ENCODE data around the gene LRAT.
"Not testable (repeated sequence)": the region's sequence is repeated elsewhere in the genome, so short reads cannot be mapped to it uniquely, and the experiment has no call there.

LRAT gene

DNA sequence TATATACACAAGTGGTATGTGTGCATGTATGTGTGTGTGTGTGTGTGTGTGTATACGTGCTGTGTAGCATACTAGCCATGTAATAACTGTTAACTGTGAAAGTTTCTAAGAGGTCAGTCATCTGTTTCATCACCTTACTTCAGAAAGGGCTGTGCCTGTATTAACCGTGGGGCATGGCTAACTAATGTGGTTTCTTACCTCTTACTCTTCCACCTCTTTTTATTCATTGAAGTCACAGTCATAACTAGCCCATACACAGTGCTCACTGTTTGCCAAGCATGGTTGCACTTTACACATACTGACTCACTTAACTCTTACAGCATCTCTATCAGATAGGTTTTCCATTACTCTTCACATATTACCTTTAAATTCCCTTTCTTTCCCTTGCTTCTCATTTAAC is 23.7 kb upstream of the LRAT start:
- ChIA-PET POLR2A (no interaction called here), CTCF (no interaction called here)
- no peak for TF ChIP-seq ZNF384 (IDR thresholded peaks at IDR 0.05)
- no peak for TF ChIP-seq SP1 (IDR thresholded peaks at IDR 0.05)
- DNase-seq (ENCODE audit: extremely low spot score): no peak

DNA sequence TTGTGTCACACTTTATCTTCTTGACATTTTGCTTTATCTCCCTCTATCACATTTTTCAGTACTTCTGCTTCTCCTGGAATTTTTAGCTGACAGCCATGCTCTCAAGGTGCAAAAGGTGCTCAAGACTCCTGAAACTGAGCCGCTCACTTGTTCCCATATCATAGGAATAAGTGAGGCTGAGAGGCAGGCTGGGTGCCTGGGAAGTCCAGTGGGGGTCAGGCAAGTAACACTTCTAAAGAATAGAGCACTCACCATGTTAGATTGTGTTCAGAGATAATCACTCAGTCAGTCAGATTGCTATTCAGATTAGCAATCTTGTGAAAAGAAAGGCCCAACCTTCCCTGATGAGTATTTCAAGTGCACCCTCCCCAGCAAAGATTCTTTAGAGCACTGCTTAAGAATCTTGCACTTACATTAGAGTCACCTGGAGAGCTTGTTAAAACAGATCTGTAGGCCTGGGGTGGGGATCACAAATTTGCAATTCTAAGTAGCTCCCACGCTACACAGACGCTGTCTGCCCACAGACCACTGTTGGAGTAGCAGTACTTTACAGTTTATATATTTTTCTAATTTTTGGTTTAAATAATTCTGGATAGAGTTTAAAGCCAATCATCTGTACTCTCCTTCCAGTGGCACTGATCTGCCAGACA is 23.1 kb upstream of the LRAT start:
- no peak for TF ChIP-seq SP1 (IDR thresholded peaks at IDR 0.05)
- TF ChIP-seq ELF4 (IDR thresholded peaks at IDR 0.05): no peak
- TF ChIP-seq FOXA1 (IDR thresholded peaks at IDR 0.05): no peak
- TF ChIP-seq TARDBP (IDR thresholded peaks at IDR 0.05): no peak
- no peak for TF ChIP-seq HDGF (IDR thresholded peaks at IDR 0.05; ENCODE audit: borderline replicate concordance)
- no peak for TF ChIP-seq FOXK2 (IDR thresholded peaks at IDR 0.05)
- no peak for TF ChIP-seq ZNF384 (IDR thresholded peaks at IDR 0.05)
- no peak for TF ChIP-seq SUZ12 (IDR thresholded peaks at IDR 0.05)
- TF ChIP-seq LEF1 (IDR thresholded peaks at IDR 0.05; ENCODE audit: borderline replicate concordance): no peak
- TF ChIP-seq L3MBTL2 (conservative IDR thresholded peaks at IDR 0.05): no peak
- no peak for TF ChIP-seq FOXM1 (IDR thresholded peaks at IDR 0.05; ENCODE audit: borderline replicate concordance)
- no peak for TF ChIP-seq BHLHE40 (IDR thresholded peaks at IDR 0.05; ENCODE audit: borderline replicate concordance)
- no peak for TF ChIP-seq ARNT (IDR thresholded peaks at IDR 0.05)
- no peak for TF ChIP-seq CTBP1 (IDR thresholded peaks at IDR 0.05; ENCODE audit: borderline replicate concordance)
- no peak for TF ChIP-seq NFRKB (IDR thresholded peaks at IDR 0.05)
- ChIA-PET CTCF (no interaction called here), POLR2A (no interaction called here)
- no peak for DNase-seq (ENCODE audit: extremely low spot score)

DNA sequence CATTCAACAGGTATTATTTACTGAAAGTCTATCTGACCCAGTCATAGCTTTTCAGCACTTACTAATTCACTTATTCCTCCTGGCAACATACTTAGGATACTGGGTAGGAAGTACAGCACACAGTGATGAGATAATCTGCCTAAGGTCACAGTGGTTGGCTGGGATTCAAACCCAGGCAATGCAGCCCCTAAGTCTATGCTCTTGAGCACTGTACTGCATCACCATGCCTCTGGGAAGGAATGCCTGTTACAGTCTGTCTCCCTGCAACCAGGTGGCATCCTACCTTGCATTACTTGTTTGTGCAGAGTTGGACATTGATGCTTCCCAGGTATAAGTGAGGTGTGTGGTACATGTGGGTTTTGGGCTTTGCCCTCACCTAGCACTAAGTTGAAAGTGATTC is 21.5 kb upstream of the LRAT start:
- DNase-seq (ENCODE audit: extremely low spot score): no peak
- ChIA-PET CTCF (no interaction called here), POLR2A (no interaction called here)
- TF ChIP-seq BHLHE40 (IDR thresholded peaks at IDR 0.05; ENCODE audit: borderline replicate concordance) (no peak), TARDBP (IDR thresholded peaks at IDR 0.05) (no peak), HDGF (IDR thresholded peaks at IDR 0.05; ENCODE audit: borderline replicate concordance) (no peak), ARNT (IDR thresholded peaks at IDR 0.05) (no peak), L3MBTL2 (conservative IDR thresholded peaks at IDR 0.05) (no peak), ELF4 (IDR thresholded peaks at IDR 0.05) (no peak), FOXM1 (IDR thresholded peaks at IDR 0.05; ENCODE audit: borderline replicate concordance) (no peak), SP1 (IDR thresholded peaks at IDR 0.05) (no peak), NFRKB (IDR thresholded peaks at IDR 0.05) (no peak), LEF1 (IDR thresholded peaks at IDR 0.05; ENCODE audit: borderline replicate concordance) (no peak), SUZ12 (IDR thresholded peaks at IDR 0.05) (no peak), FOXK2 (IDR thresholded peaks at IDR 0.05) (no peak), FOXA1 (IDR thresholded peaks at IDR 0.05) (no peak), ZNF384 (IDR thresholded peaks at IDR 0.05) (no peak), CTBP1 (IDR thresholded peaks at IDR 0.05; ENCODE audit: borderline replicate concordance) (no peak)
- TF ChIP-seq, protein P1, sequence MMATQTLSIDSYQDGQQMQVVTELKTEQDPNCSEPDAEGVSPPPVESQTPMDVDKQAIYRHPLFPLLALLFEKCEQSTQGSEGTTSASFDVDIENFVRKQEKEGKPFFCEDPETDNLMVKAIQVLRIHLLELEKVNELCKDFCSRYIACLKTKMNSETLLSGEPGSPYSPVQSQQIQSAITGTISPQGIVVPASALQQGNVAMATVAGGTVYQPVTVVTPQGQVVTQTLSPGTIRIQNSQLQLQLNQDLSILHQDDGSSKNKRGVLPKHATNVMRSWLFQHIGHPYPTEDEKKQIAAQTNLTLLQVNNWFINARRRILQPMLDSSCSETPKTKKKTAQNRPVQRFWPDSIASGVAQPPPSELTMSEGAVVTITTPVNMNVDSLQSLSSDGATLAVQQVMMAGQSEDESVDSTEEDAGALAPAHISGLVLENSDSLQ (IDR thresholded peaks at IDR 0.05): no peak

DNA sequence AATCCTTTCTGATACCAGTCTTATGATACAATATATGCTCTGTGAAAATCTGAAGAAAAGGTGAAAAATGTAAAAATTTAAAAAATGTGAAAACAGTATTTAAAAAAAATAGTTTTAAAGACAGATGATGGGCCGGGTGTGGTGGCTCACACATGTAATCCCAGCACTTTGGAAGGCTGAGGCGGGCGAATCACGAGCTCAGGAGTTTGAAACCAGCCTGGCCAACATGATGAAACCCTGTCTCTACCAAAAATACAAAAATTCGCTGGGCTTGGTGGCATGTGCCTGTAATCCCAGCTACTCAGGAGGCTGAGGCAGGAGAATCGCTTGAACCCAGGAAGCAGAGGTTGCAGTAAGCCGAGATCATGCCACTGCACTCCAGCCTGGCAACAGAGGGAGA is 20.2 kb upstream of the LRAT start:
- POLR2A ChIA-PET: not testable (repeated sequence)

DNA sequence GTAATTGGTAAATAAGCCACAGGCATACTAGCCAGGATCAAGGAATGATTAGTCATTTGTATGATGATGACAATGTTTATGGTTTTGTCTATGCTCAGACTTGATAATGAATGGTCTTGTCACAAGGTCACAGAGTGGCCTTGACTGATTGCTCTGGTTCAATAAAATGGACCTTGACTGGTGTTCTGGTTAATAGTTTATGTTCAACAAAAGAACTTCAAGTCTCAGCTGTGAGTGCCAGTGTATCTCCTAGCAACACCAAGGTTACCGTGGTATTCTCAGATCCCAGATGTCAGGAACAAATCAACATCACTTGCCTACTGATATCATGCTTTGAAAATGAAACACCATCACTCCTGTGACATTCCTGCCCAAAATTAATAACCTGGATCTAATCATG is 16.3 kb upstream of the LRAT start:
- no peak for TF ChIP-seq FOXA1 (IDR thresholded peaks at IDR 0.05)
- no peak for TF ChIP-seq ZNF384 (IDR thresholded peaks at IDR 0.05)
- no peak for TF ChIP-seq FOXK2 (IDR thresholded peaks at IDR 0.05)
- TF ChIP-seq NFRKB (IDR thresholded peaks at IDR 0.05): no peak
- TF ChIP-seq HDGF (IDR thresholded peaks at IDR 0.05; ENCODE audit: borderline replicate concordance): no peak
- no peak for TF ChIP-seq SUZ12 (IDR thresholded peaks at IDR 0.05)
- no peak for TF ChIP-seq ARNT (IDR thresholded peaks at IDR 0.05)
- no peak for TF ChIP-seq CTBP1 (IDR thresholded peaks at IDR 0.05; ENCODE audit: borderline replicate concordance)
- TF ChIP-seq SP1 (IDR thresholded peaks at IDR 0.05): no peak
- TF ChIP-seq FOXM1 (IDR thresholded peaks at IDR 0.05; ENCODE audit: borderline replicate concordance): no peak
- no peak for TF ChIP-seq BHLHE40 (IDR thresholded peaks at IDR 0.05; ENCODE audit: borderline replicate concordance)
- TF ChIP-seq LEF1 (IDR thresholded peaks at IDR 0.05; ENCODE audit: borderline replicate concordance): no peak
- TF ChIP-seq, protein P1 (IDR thresholded peaks at IDR 0.05): no peak
- TF ChIP-seq ELF4 (IDR thresholded peaks at IDR 0.05): no peak
- no peak for TF ChIP-seq TARDBP (IDR thresholded peaks at IDR 0.05)
- no peak for TF ChIP-seq L3MBTL2 (conservative IDR thresholded peaks at IDR 0.05)
- ChIA-PET CTCF (no interaction called here), POLR2A (no interaction called here)
- DNase-seq (ENCODE audit: extremely low spot score): no peak

More for the DNA sequence above, 20.2 kb upstream of the LRAT start:
- DNase-seq (ENCODE audit: extremely low spot score); CTCF ChIA-PET: not testable (repeated sequence)

DNA sequence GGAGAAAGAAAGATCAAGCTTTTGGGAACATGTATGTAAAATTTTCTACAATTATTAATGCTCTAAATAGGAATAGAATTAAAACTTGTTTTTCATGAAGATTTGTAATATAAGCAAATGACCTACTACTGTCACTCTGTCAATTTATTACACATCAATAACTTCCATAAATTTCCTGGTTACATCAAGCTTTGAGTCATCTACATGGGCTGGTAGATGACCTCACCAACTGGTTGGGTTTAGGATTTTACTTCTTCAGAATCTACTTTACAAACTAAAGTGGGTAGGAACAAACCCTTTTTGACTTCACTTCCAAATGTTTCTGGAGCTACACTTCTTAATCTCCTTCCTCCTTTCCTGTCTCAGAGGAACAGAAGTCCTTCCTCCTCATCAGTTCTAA is 12.0 kb upstream of the LRAT start:
- TF ChIP-seq FOXM1 (IDR thresholded peaks at IDR 0.05; ENCODE audit: borderline replicate concordance) (no peak), SP1 (IDR thresholded peaks at IDR 0.05) (no peak), FOXA1 (IDR thresholded peaks at IDR 0.05) (no peak), HDGF (IDR thresholded peaks at IDR 0.05; ENCODE audit: borderline replicate concordance) (no peak), LEF1 (IDR thresholded peaks at IDR 0.05; ENCODE audit: borderline replicate concordance) (no peak), TARDBP (IDR thresholded peaks at IDR 0.05) (no peak), FOXK2 (IDR thresholded peaks at IDR 0.05) (no peak), ELF4 (IDR thresholded peaks at IDR 0.05) (no peak), L3MBTL2 (conservative IDR thresholded peaks at IDR 0.05) (no peak), SUZ12 (IDR thresholded peaks at IDR 0.05) (no peak), NFRKB (IDR thresholded peaks at IDR 0.05) (no peak), ZNF384 (IDR thresholded peaks at IDR 0.05) (no peak), ARNT (IDR thresholded peaks at IDR 0.05) (no peak), BHLHE40 (IDR thresholded peaks at IDR 0.05; ENCODE audit: borderline replicate concordance) (no peak), CTBP1 (IDR thresholded peaks at IDR 0.05; ENCODE audit: borderline replicate concordance) (no peak)
- TF ChIP-seq, protein P1 (IDR thresholded peaks at IDR 0.05): no peak
- ChIA-PET CTCF (interaction anchor here (0.5 kb wide), 1 partner anchor 271 kb away, joined by 3 read pairs; no protein-coding TSS in a partner anchor), POLR2A (no interaction called here)
- DNase-seq (ENCODE audit: extremely low spot score): no peak

Data from HEK293T (cell line).